A673 (cell line): ENCODE measurements around the gene MIS18A. TPM values are rescaled to one million over a fixed set of nuclear protein-coding genes. Genes with fewer than 3 reads are reported as not detected.

Experiments used
- BruUV-seq: library from RNA; stranded (reverse); fragments of 400-500 nt; replicated peaks from 2 replicates; lab custom pipeline; 2021; lab: Mats Ljungman, UMichigan
- CTCF ChIA-PET: fragments of 300-600 bp; sonication (Branson Sonifier 250); formaldehyde crosslinking; loops from one replicate; lab custom pipeline; 2022; ENCODE audit warnings: antibody characterized with exemption; lab: Charles Lee
- POLR2A ChIA-PET: fragments of 300-600 bp; sonication (Branson Sonifier 250); formaldehyde crosslinking; loops from one replicate; lab custom pipeline; 2022; ENCODE audit warnings: antibody characterized with exemption; ENCODE audit not compliant: low non-redundant PET; lab: Charles Lee
- DNase-seq: peaks from one replicate; pipeline ENCODE4 v3.0.0-alpha.2; 2015; ENCODE audit warnings: low spot score
- H3K27ac ChIP-seq: fragments of 200-600 bp; sonication (generic); 2 replicates; pipeline ENCODE4 v1.5.1; 2016; ENCODE audit warnings: mixed run types, low read depth, mild to moderate bottlenecking, mixed read lengths, antibody characterized with exemption, low read length; ENCODE audit not compliant: poor library complexity, severe bottlenecking
- H3K27me3 ChIP-seq: fragments of 200-600 bp; sonication (generic); replicated peaks from 2 replicates; pipeline ENCODE4 v1.6.1; 2017; ENCODE audit warnings: mixed run types, low read depth, mild to moderate bottlenecking, mixed read lengths, antibody characterized with exemption, low read length; ENCODE audit not compliant: insufficient read depth, poor library complexity
- H3K36me3 ChIP-seq: fragments of 200-600 bp; sonication (generic); 2 replicates; pipeline ENCODE4 v1.6.1; 2016; ENCODE audit warnings: mixed run types, mild to moderate bottlenecking, mixed read lengths, antibody characterized with exemption, low read length; ENCODE audit not compliant: insufficient read depth, poor library complexity, severe bottlenecking
- H3K4me1 ChIP-seq: fragments of 200-600 bp; sonication (generic); 2 replicates; pipeline ENCODE4 v1.6.1; 2017; ENCODE audit warnings: mixed run types, mild to moderate bottlenecking, mixed read lengths, antibody characterized with exemption, low read length; ENCODE audit not compliant: insufficient read depth, poor library complexity, severe bottlenecking
- H3K4me3 ChIP-seq: fragments of 200-600 bp; sonication (generic); 2 replicates; pipeline ENCODE4 v1.5.1; 2016; ENCODE audit warnings: low read depth, mixed run types, mild to moderate bottlenecking, mixed read lengths, low read length; ENCODE audit not compliant: poor library complexity, severe bottlenecking
- H3K9me3 ChIP-seq: fragments of 200-600 bp; sonication (generic); 2 replicates; pipeline ENCODE4 v1.6.1; 2016; ENCODE audit warnings: mixed run types, low read depth, mild to moderate bottlenecking, mixed read lengths, antibody characterized with exemption, low read length; ENCODE audit not compliant: poor library complexity, severe bottlenecking
- EZH2 ChIP-seq: fragments of 200-600 bp; sonication (generic); IDR thresholded peaks from 2 replicates; pipeline ENCODE4 v1.6.1; 2017; ENCODE audit warnings: borderline replicate concordance, low read depth, mild to moderate bottlenecking, mixed read lengths, antibody characterized with exemption, low read length; ENCODE audit not compliant: poor library complexity, severe bottlenecking
- intact Hi-C: fragments of 100-400 bp; cut with micrococcal nuclease; formaldehyde crosslinking; loops from one replicate; pipeline ENCODE4 v1.10.0; 2022; ENCODE audit not compliant: unreplicated experiment
- total RNA-seq: library from RNA; stranded (reverse); gene quantifications from 2 replicates; pipeline ENCODE4 v1.2.3, GENCODE V29; 2021
- TF ChIP-seq, protein P1 (sequence below): fragments of 300-800, 200-600 bp; sonication (generic); conservative IDR thresholded peaks from 2 replicates; pipeline ENCODE4 v1.5.1; 2017; ENCODE audit warnings: low read depth, mild to moderate bottlenecking, antibody characterized with exemption, low read length, moderate library complexity, mixed read lengths

MIS18A gene
- total RNA-seq, 1 experiment from 2014 or later: 40.1 TPM

DNA sequence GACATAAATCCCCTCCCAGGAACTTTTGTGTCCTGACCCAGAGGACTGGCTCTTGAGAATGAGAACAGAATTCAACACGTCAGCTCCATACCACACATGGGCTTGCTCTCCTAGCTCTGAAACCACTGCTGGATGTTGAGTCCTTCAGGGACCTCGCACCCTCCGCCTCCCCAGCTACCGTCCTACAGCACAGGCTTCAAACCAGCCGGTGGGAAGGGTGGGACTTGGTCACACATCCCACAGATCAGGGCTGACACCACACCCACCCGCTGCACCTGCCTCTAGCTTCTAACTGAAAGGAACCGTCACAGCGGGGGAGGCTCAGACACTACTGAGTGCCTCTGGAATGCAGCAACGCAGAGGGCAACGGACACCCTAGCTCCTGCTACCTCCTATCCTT lies 43.8 kb upstream of the MIS18A start:
- no peak overlapping the region for H3K27ac ChIP-seq
- intact Hi-C loops: no loop called here
- BruUV-seq: no TSS peak
- POLR2A ChIA-PET: no interaction called here
- peaks cover 91% of the 10 kb centered on the region for H3K36me3 ChIP-seq
- H3K9me3 ChIP-seq: no peaks in the 10 kb centered on the region
- no peaks in the 10 kb centered on the region for H3K27me3 ChIP-seq
- CTCF ChIA-PET: no interaction called here
- TF ChIP-seq EZH2: no peak
- TF ChIP-seq, protein P1, sequence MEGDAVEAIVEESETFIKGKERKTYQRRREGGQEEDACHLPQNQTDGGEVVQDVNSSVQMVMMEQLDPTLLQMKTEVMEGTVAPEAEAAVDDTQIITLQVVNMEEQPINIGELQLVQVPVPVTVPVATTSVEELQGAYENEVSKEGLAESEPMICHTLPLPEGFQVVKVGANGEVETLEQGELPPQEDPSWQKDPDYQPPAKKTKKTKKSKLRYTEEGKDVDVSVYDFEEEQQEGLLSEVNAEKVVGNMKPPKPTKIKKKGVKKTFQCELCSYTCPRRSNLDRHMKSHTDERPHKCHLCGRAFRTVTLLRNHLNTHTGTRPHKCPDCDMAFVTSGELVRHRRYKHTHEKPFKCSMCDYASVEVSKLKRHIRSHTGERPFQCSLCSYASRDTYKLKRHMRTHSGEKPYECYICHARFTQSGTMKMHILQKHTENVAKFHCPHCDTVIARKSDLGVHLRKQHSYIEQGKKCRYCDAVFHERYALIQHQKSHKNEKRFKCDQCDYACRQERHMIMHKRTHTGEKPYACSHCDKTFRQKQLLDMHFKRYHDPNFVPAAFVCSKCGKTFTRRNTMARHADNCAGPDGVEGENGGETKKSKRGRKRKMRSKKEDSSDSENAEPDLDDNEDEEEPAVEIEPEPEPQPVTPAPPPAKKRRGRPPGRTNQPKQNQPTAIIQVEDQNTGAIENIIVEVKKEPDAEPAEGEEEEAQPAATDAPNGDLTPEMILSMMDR: no peak
- no peaks in the 10 kb centered on the region for H3K4me1 ChIP-seq
- H3K4me3 ChIP-seq: no peak overlapping the region
- DNase-seq: no peak

DNA sequence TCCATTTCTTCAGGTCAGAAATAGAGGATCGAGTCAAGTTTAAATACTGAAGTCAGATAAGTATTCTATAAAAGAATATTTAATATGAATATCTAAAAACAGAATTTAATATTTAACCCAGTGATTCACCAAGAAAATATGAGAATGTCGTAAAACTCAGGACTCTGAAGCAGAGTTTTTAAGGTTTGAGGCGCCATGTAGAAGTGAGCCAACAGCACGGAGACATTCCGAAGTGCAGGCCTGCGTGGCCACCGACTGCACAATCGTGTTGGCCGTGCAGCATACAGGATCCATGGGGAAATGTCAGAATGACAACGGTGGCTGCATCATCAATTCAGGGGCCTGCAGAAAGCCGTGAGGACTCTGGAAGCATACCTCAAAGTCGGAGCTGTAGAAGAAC lies 43.3 kb upstream of the MIS18A start:
- ChIA-PET CTCF (no interaction called here), POLR2A (no interaction called here)
- Histone ChIP-seq H3K36me3 (peaks cover 95% of the 10 kb centered on the region), H3K27me3 (no peaks in the 10 kb centered on the region), H3K9me3 (no peaks in the 10 kb centered on the region), H3K4me1 (no peaks in the 10 kb centered on the region), H3K27ac (no peak overlapping the region), H3K4me3 (no peak overlapping the region)
- intact Hi-C loops: no loop called here
- TF ChIP-seq, protein P1: no peak
- no peak for TF ChIP-seq EZH2
- no TSS peak for BruUV-seq
- no peak for DNase-seq

DNA sequence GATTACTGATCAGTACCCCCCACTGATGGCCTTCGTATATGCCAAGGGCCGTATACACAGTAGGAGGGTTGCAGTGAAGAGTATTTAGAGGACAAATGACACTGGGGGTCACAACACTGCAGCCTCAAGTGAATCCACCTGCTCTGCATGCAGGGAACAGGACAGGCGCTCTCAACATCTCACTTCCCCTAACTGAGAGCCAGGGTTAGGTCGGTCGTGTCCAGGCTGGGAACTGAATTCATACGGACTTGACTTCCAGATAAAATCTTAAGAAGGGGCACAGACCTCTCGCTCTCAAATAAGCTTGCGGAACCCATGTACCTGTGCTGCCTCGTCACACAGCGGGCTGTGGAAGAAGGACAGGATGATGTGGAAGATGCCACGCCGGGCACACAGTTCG lies 42.6 kb upstream of the MIS18A start:
- Histone ChIP-seq H3K36me3 (peaks cover 97% of the 10 kb centered on the region), H3K4me1 (no peaks in the 10 kb centered on the region), H3K9me3 (no peaks in the 10 kb centered on the region), H3K27ac (no peak overlapping the region), H3K4me3 (no peak overlapping the region), H3K27me3 (no peaks in the 10 kb centered on the region)
- BruUV-seq: no TSS peak
- POLR2A ChIA-PET: no interaction called here
- intact Hi-C loops: no loop called here
- CTCF ChIA-PET: no interaction called here
- TF ChIP-seq, protein P1: no peak
- no peak for TF ChIP-seq EZH2
- DNase-seq: no peak
